ENCODE data around the gene FBLN5. TPM values are rescaled to one million over a fixed set of nuclear protein-coding genes. Genes with fewer than 3 reads are reported as not detected.
"Not testable (repeated sequence)": the region's sequence is repeated elsewhere in the genome, so short reads cannot be mapped to it uniquely, and the experiment has no call there.

FBLN5 gene
- total and polyA plus RNA-seq, 2 of the 4 experiments (the other 2 are of a cell fraction), result 10.6 to 76.4 TPM

DNA sequence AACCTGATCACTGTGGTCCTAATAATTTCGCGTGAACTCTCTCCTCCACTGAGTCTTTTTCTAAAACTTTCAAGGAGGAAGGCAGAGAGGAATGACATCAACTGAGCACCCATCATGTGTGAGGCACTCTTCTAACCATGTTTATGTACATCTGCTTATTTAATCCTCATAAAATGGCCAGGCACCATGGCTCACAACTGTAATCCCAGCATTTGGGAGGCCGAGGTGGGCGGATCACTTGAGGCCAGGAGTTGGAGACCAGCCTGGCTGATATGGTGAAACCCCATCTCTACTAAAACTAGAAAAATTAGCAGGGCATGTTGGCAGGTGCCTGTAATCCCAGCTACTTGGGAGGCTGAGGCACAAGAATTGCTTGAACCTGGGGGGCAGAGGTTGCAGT is 76.1 kb downstream of the FBLN5 start:
- DNase-seq; H4K91ac ChIP-seq (ENCODE audit: insufficient read depth, low read depth, low read length); H3K79me1 ChIP-seq (ENCODE audit: low read depth in 1 of 2, low read length in 2 of 2); H2AFZ ChIP-seq (replicated peaks; ENCODE audit: low read length, poor library complexity); intact Hi-C loops (cut with micrococcal nuclease); H2BK5ac ChIP-seq (ENCODE audit: low read depth, low read length, poor library complexity, severe bottlenecking); BruUV-seq (replicated peaks); H3K4me3 ChIP-seq (ENCODE audit: insufficient read depth, low read depth, low read length); H4K20me1 ChIP-seq (ENCODE audit: insufficient read depth, low read length); H3K4ac ChIP-seq (ENCODE audit: low read depth, low read length); H3K9ac ChIP-seq (ENCODE audit: low read depth, low read length); ATAC-seq (ENCODE audit: low read depth); dilution Hi-C loops (cut with HindIII; ENCODE audit: low sequenced_read_pairs, unreplicated experiment); H3K9me3 ChIP-seq (ENCODE audit: control insufficient read depth, insufficient read depth, low read length); H3K23ac ChIP-seq (ENCODE audit: low read depth, low read length); H3K56ac ChIP-seq (ENCODE audit: extremely low read depth, insufficient read depth, low read length); in situ Hi-C loops (cut with MboI; ENCODE audit: low sequenced_read_pairs); H2BK15ac ChIP-seq (ENCODE audit: low read depth, low read length); H4K8ac ChIP-seq (ENCODE audit: low read depth in 2 of 2, low read length in 2 of 2); H2BK120ac ChIP-seq (ENCODE audit: low read depth, low read length); CTCF ChIA-PET; H2BK20ac ChIP-seq (ENCODE audit: low read depth, low read length); H3K18ac ChIP-seq (ENCODE audit: low read depth, low read length); H3K14ac ChIP-seq (replicated peaks; ENCODE audit: low read depth, low read length); H3K4me2 ChIP-seq (ENCODE audit: low read depth, low read length); H4K5ac ChIP-seq (ENCODE audit: low read depth, low read length); H2AK5ac ChIP-seq (ENCODE audit: low read depth, low read length); H3K27me3 ChIP-seq (ENCODE audit: control insufficient read depth, insufficient read depth, low read length); H3K27ac ChIP-seq (ENCODE audit: insufficient read depth, low read length); H2AK9ac ChIP-seq (replicated peaks; ENCODE audit: low read depth, low read length, poor library complexity): not testable (repeated sequence)
- POLR2A ChIA-PET (ENCODE audit: unreplicated experiment), result interaction anchor here (0.6 kb wide), 1 partner anchor 10 kb away, joined by 5 read pairs; no protein-coding TSS in a partner anchor
- Histone ChIP-seq H3K9me1 (ENCODE audit: insufficient read depth, low read length) (peaks cover 21% of the 10 kb centered on the region; the same call in 1 of the 2 replicates), H3K36me3 (ENCODE audit: control insufficient read depth, insufficient read depth, low read length) (peaks cover 41% of the 10 kb centered on the region), H3K4me1 (ENCODE audit: control insufficient read depth, insufficient read depth, low read length) (peaks cover 19% of the 10 kb centered on the region)
- no CpG with 5 or more reads among the region's 4 CpGs for WGBS, 2 experiments (ENCODE audit: extremely low coverage in 2 of 2, insufficient read length in 1 of 2)

Data from IMR-90 (cell line).